ENCODE measurements around the gene METTL23. TPM values are rescaled to one million over a fixed set of nuclear protein-coding genes. Genes with fewer than 3 reads are reported as not detected.
A peak's percentile ranks its signal among the peaks of the same experiment; 100 is the strongest.

The METTL23 gene
- total and polyA plus RNA-seq, 2 donors (not counting 3 experiments of a cell fraction or from before 2014, with no cell fraction given): 19.5 to 33.4 TPM

DNA sequence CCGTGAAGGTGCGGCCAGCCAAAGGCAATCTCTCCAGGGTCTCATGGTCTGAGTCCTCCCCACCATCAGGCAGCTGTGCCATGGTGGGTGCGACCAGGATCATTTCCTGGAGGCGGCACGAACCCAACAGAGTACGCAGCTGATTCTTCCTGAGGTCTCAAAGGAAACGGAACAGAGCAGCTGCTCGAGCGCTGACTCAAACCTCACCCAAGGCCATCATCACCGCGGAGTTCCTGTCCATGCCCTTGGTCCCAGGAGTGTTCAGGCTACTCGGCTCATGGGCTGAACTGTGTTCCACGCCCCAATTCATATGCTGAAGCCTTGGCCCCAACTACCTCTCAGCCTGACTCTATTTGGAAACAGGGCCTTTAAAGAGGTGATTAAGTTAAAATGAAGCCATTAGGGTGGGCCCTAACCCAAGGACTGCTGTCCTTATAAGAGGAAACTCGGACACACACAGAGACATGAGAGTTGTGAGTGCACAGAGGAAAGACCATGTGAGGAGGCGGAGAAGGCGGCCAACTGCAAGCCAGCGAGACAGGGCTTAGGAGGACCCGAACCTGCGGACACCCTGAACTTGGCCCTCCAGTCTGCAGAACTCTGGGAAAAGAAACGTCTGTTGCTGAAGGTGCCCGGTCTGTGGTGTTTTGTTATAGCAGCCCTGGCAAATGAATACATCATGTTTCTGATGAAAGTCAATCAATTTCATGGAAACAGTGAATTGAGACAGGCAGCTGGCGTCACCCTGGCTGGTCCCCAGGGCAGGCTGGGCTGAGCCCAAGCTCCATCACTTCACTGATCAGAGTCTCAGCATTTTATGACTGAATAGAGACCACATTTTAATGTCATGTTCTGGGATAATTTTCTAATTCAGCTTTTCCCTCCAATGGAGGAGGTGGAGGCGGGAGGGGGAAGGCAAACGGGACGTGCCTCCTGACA lies 29.6 kb upstream of the METTL23 start:
- no peaks in the 10 kb centered on the region for H4K20me1 ChIP-seq (replicated peaks; ENCODE audit: control insufficient read depth, extremely low read depth, insufficient read depth, low read length)
- ChIA-PET CTCF (interaction anchor here (0.8 to 5.5 kb wide), 7 partner anchors 8 to 73 kb away, joined by 3 to 26 read pairs (median 4); partner anchors contain the start of gene MXRA7), POLR2A (interaction anchor here (0.9 kb wide), 1 partner anchor 95 kb away, joined by 3 read pairs; no protein-coding TSS in a partner anchor)
- FAIRE-seq (peak; percentile 99), DNase-seq (ENCODE audit: low read depth, low spot score) (peak; percentile 76)
- H3K9ac ChIP-seq (replicated peaks; ENCODE audit: extremely low read depth, insufficient read depth, low read length): peak overlapping the region; percentile 17
- H3K9me3 ChIP-seq (replicated peaks; ENCODE audit: control insufficient read depth, insufficient read depth, low read length): no peaks in the 10 kb centered on the region
- H3K4me2 ChIP-seq (ENCODE audit: insufficient read depth, low read length): peak overlapping the region; percentile 25
- H3K4me3 ChIP-seq (replicated peaks in 1 of 3; ENCODE audit: insufficient read depth in 1 of 3, low read depth in 1 of 3, low read length in 3 of 3): no peak overlapping the region
- peaks cover 41% of the 10 kb centered on the region for H3K4me1 ChIP-seq (ENCODE audit: control insufficient read depth, extremely low read depth, insufficient read depth, low read length)
- no peaks in the 10 kb centered on the region for H3K36me3 ChIP-seq (ENCODE audit: control insufficient read depth in 2 of 2, extremely low read depth in 1 of 2, insufficient read depth in 2 of 2, low read length in 2 of 2)
- no peaks in the 10 kb centered on the region for H3K27me3 ChIP-seq (ENCODE audit: control insufficient read depth in 2 of 2, insufficient read depth in 2 of 2, low read length in 2 of 2)
- H3K27ac ChIP-seq (ENCODE audit: insufficient read depth, low read depth, low read length): peak overlapping the region; percentile 84
- dilution Hi-C loops (cut with MboI; ENCODE audit: extremely low pct_ligation_motif_present, low sequenced_read_pairs) (no loop called here), intact Hi-C loops (cut with micrococcal nuclease) (no loop called here)
- H3K79me2 ChIP-seq (ENCODE audit: control insufficient read depth, insufficient read depth, low read length): peaks cover 59% of the 10 kb centered on the region
- H2AFZ ChIP-seq (ENCODE audit: low read depth, low read length): no peak overlapping the region
- TSS peak; percentile 92 for BruUV-seq (replicated peaks)
- H3K9me1 ChIP-seq (replicated peaks; ENCODE audit: control insufficient read depth, extremely low read depth, insufficient read depth, low read length): no peaks in the 10 kb centered on the region
- TF ChIP-seq POLR2AphosphoS5 (IDR thresholded peaks at IDR 0.05; ENCODE audit: insufficient read depth, low read depth, low read length) (peak; percentile 67), EZH2 (IDR thresholded peaks at IDR 0.05; ENCODE audit: borderline replicate concordance, low read depth, low read length, severe bottlenecking) (no peak), MAX (IDR thresholded peaks at IDR 0.05; ENCODE audit: insufficient read depth, insufficient read length) (no peak), FOS (IDR thresholded peaks at IDR 0.05; ENCODE audit: borderline replicate concordance, insufficient read depth, low read length) (peak; percentile 77), JUN (IDR thresholded peaks at IDR 0.05; ENCODE audit: borderline replicate concordance, insufficient read depth, insufficient read length, low read depth) (peak; percentile 25), POLR2A (IDR thresholded peaks at IDR 0.05; ENCODE audit: low read depth, low read length) (no peak), MYC (IDR thresholded peaks at IDR 0.05; ENCODE audit: low read depth, low read length) (peak; percentile 27), GATA2 (IDR thresholded peaks at IDR 0.05; ENCODE audit: insufficient read depth, insufficient read length, low read depth, low read length) (no peak)
- TF ChIP-seq, protein P1, sequence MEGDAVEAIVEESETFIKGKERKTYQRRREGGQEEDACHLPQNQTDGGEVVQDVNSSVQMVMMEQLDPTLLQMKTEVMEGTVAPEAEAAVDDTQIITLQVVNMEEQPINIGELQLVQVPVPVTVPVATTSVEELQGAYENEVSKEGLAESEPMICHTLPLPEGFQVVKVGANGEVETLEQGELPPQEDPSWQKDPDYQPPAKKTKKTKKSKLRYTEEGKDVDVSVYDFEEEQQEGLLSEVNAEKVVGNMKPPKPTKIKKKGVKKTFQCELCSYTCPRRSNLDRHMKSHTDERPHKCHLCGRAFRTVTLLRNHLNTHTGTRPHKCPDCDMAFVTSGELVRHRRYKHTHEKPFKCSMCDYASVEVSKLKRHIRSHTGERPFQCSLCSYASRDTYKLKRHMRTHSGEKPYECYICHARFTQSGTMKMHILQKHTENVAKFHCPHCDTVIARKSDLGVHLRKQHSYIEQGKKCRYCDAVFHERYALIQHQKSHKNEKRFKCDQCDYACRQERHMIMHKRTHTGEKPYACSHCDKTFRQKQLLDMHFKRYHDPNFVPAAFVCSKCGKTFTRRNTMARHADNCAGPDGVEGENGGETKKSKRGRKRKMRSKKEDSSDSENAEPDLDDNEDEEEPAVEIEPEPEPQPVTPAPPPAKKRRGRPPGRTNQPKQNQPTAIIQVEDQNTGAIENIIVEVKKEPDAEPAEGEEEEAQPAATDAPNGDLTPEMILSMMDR (IDR thresholded peaks at IDR 0.05; ENCODE audit: extremely low read depth in 1 of 2, insufficient read depth in 1 of 2, low read depth in 1 of 2, low read length in 2 of 2): no peak

Data from endothelial cell of umbilical vein (primary cell).